H9 (cell line): Measurements from ENCODE around the gene ZNF614. TPM values are rescaled to one million over a fixed set of nuclear protein-coding genes. Genes with fewer than 3 reads are reported as not detected.

ENCODE experiments used
- DNase-seq: peaks from one replicate; pipeline ENCODE4 v3.0.0-alpha.2; 2017
- H2AFZ ChIP-seq: one replicate; pipeline ENCODE4 v1.6.1; 2013; ENCODE audit warnings: mild to moderate bottlenecking, low read length, control low read depth, moderate library complexity
- H2AK5ac ChIP-seq: 2 replicates; pipeline ENCODE4 v1.6.1; 2013; ENCODE audit warnings: low read length, control low read depth, mixed read lengths; ENCODE audit not compliant: insufficient read length
- H2BK120ac ChIP-seq: one replicate; pipeline ENCODE4 v1.6.1; 2013; ENCODE audit warnings: low read depth, mild to moderate bottlenecking, low read length, control low read depth, inconsistent platforms; ENCODE audit not compliant: poor library complexity, severe bottlenecking
- H2BK12ac ChIP-seq: 2 replicates; pipeline ENCODE4 v1.6.1; 2013; ENCODE audit warnings: low read length, control low read depth, mixed read lengths, low read depth; ENCODE audit not compliant: insufficient read length
- H2BK15ac ChIP-seq: 2 replicates; pipeline ENCODE4 v1.6.1; 2013; ENCODE audit warnings: low read depth, low read length, control low read depth
- H2BK20ac ChIP-seq: one replicate; pipeline ENCODE4 v1.6.1; 2013; ENCODE audit warnings: low read depth, mild to moderate bottlenecking, low read length, control low read depth, inconsistent platforms; ENCODE audit not compliant: poor library complexity, severe bottlenecking
- H2BK5ac ChIP-seq: 2 replicates; pipeline ENCODE4 v1.6.1; 2013; ENCODE audit warnings: low read length, control low read depth, mixed read lengths; ENCODE audit not compliant: insufficient read length
- H3K14ac ChIP-seq: 2 replicates; pipeline ENCODE4 v1.6.1; 2013; ENCODE audit warnings: low read length, control low read depth; ENCODE audit not compliant: insufficient read depth
- H3K18ac ChIP-seq: 2 replicates; pipeline ENCODE4 v1.6.1; 2013; ENCODE audit warnings: low read depth, mild to moderate bottlenecking, mixed read lengths, low read length, control low read depth; ENCODE audit not compliant: insufficient read length
- H3K23ac ChIP-seq: 2 replicates; pipeline ENCODE4 v1.6.1; 2013; ENCODE audit warnings: low read length, control low read depth, mixed read lengths, low read depth; ENCODE audit not compliant: insufficient read length
- H3K23me2 ChIP-seq: 2 replicates; pipeline ENCODE4 v1.6.1; 2013; ENCODE audit warnings: low read depth, mild to moderate bottlenecking, mixed read lengths, low read length, control low read depth; ENCODE audit not compliant: insufficient read length, poor library complexity, severe bottlenecking
- H3K27ac ChIP-seq: 2 replicates; pipeline ENCODE4 v1.5.1; 2013; ENCODE audit warnings: low read length, control low read depth, mixed read lengths, low read depth; ENCODE audit not compliant: insufficient read length
- H3K27me3 ChIP-seq: 2 replicates; pipeline ENCODE4 v1.6.1; 2013; ENCODE audit warnings: low read length, control low read depth, inconsistent platforms; ENCODE audit not compliant: insufficient read depth
- H3K4ac ChIP-seq: 2 replicates; pipeline ENCODE4 v1.6.1; 2013; ENCODE audit warnings: low read depth, mild to moderate bottlenecking, control low read depth, inconsistent platforms, low read length, moderate library complexity
- H3K4me1 ChIP-seq: 2 replicates; pipeline ENCODE4 v1.6.1; 2013; ENCODE audit warnings: low read length, control low read depth, inconsistent platforms; ENCODE audit not compliant: insufficient read depth
- H3K4me2 ChIP-seq: 2 replicates; pipeline ENCODE4 v1.6.1; 2013; ENCODE audit warnings: low read length, control low read depth, mixed read lengths; ENCODE audit not compliant: insufficient read length, insufficient read depth
- H3K56ac ChIP-seq: 2 replicates; pipeline ENCODE4 v1.6.1; 2013; ENCODE audit warnings: low read depth, mild to moderate bottlenecking, mixed read lengths, low read length, control low read depth; ENCODE audit not compliant: insufficient read length
- H3K79me1 ChIP-seq: 2 replicates; pipeline ENCODE4 v1.6.1; 2013; ENCODE audit warnings: low read depth, mild to moderate bottlenecking, moderate library complexity, low read length, control low read depth, inconsistent platforms; ENCODE audit not compliant: insufficient read depth, poor library complexity, severe bottlenecking
- H3K79me2 ChIP-seq: 2 replicates; pipeline ENCODE4 v1.6.1; 2013; ENCODE audit warnings: low read length, control low read depth, inconsistent platforms; ENCODE audit not compliant: insufficient read depth
- H3K9ac ChIP-seq: 2 replicates; pipeline ENCODE4 v1.6.1; 2013; ENCODE audit warnings: low read length, control low read depth, mixed read lengths; ENCODE audit not compliant: insufficient read length; ENCODE audit errors: extremely low read depth
- H3K9me3 ChIP-seq: one replicate; pipeline ENCODE4 v1.6.1; 2013; ENCODE audit warnings: low read depth, low read length, inconsistent platforms; ENCODE audit not compliant: control insufficient read depth
- H3T11ph ChIP-seq: one replicate; pipeline ENCODE4 v1.6.1; 2013; ENCODE audit warnings: mild to moderate bottlenecking, low read length, control low read depth, inconsistent platforms
- H4K20me1 ChIP-seq: one replicate; pipeline ENCODE4 v1.6.1; 2013; ENCODE audit not compliant: control insufficient read depth, insufficient read length, insufficient read depth
- H4K5ac ChIP-seq: 2 replicates; pipeline ENCODE4 v1.6.1; 2013; ENCODE audit warnings: low read depth, mild to moderate bottlenecking, mixed read lengths, low read length, control low read depth; ENCODE audit not compliant: insufficient read length
- H4K8ac ChIP-seq: replicated peaks from 2 replicates; pipeline ENCODE4 v1.6.1; 2013; ENCODE audit warnings: low read length, control low read depth, mixed read lengths, low read depth; ENCODE audit not compliant: insufficient read length
- H4K91ac ChIP-seq: 2 replicates; pipeline ENCODE4 v1.6.1; 2013; ENCODE audit warnings: low read depth, mild to moderate bottlenecking, moderate library complexity, mixed read lengths, low read length, control low read depth; ENCODE audit not compliant: insufficient read length
- H3K27ac Mint-ChIP-seq, 3 experiments: 2 replicates in 2 of 3; 3 replicates in 1 of 3; pipeline ENCODE4 v1.8.0; 2020 to 2021; ENCODE audit warnings: mixed read lengths in 3 of 3, mild to moderate bottlenecking in 1 of 3, moderate library complexity in 1 of 3
- H3K27me3 Mint-ChIP-seq: 2 replicates; pipeline ENCODE4 v1.8.0; 2021; ENCODE audit warnings: low read depth, mild to moderate bottlenecking, moderate library complexity, mixed read lengths
- H3K36me3 Mint-ChIP-seq, 3 experiments: 2 replicates in 2 of 3; 3 replicates in 1 of 3; pipeline ENCODE4 v1.8.0; 2020 to 2021; ENCODE audit warnings: low read depth in 3 of 3, mixed read lengths in 3 of 3; ENCODE audit not compliant: insufficient read depth in 1 of 3
- H3K4me1 Mint-ChIP-seq, 2 experiments: 2 replicates each; pipeline ENCODE4 v1.8.0; 2020; ENCODE audit warnings: mixed read lengths in 2 of 2
- H3K4me3 Mint-ChIP-seq, 2 experiments: 2 replicates in 1 of 2; 3 replicates in 1 of 2; pipeline ENCODE4 v1.8.0; 2020 to 2021; ENCODE audit warnings: mild to moderate bottlenecking in 2 of 2, mixed read lengths in 2 of 2, moderate library complexity in 1 of 2
- H3K9me3 Mint-ChIP-seq, 2 experiments: 2 replicates in 1 of 2; 3 replicates in 1 of 2; pipeline ENCODE4 v1.8.0; 2020; ENCODE audit warnings: mild to moderate bottlenecking in 2 of 2, mixed read lengths in 2 of 2, moderate library complexity in 1 of 2
- CTCF ChIP-seq: fragments of 200-600 bp; sonication (generic); conservative IDR thresholded peaks from 3 replicates; pipeline ENCODE4 v1.8.0; 2021; ENCODE audit warnings: antibody characterized with exemption, mild to moderate bottlenecking
- WGBS: extraction: QIAGEN DNeasy Blood & Tissue Kit; methylation state at CpG from one replicate; pipeline ENCODE4 v1.1.7; 2013; ENCODE audit warnings: missing lambda C conversion rate, low lambda C conversion rate, mixed read lengths; ENCODE audit not compliant: insufficient read length; ENCODE audit errors: extremely low coverage; 5-methylcytosine and 5-hydroxymethylcytosine counted together
- total RNA-seq: library from RNA; stranded (reverse); gene quantifications from 2 replicates; pipeline ENCODE4 v1.2.1, GENCODE V29; 2021

ZNF614 gene
- total RNA-seq, 1 experiment from 2014 or later, result 23.1 TPM

GRCh38 chr19:51980116-51980736, 48.0 kb downstream of the ZNF614 start:
- H2BK20ac ChIP-seq, result no peak overlapping the region
- no peak for DNase-seq
- no peaks in the 10 kb centered on the region for H4K20me1 ChIP-seq
- no peaks in the 10 kb centered on the region for H3K79me2 ChIP-seq
- no peak overlapping the region for H2BK120ac ChIP-seq
- H3K9ac ChIP-seq, result no peak overlapping the region
- no peak overlapping the region for H4K5ac ChIP-seq
- Mint-ChIP-seq H3K27ac (no peak overlapping the region), H3K4me1 (peaks cover 0 to 5% of the 10 kb centered on the region in 2 experiments; a peak in 1 of 4 replicates), H3K27me3 (no peaks in the 10 kb centered on the region; the same call in 1 of the 2 replicates), H3K9me3 (peaks cover 49 to 75% of the 10 kb centered on the region in 2 experiments), H3K36me3 (peaks cover 50 to 58% (median 56%) of the 10 kb centered on the region in 3 experiments), H3K4me3 (no peak overlapping the region)
- no peaks in the 10 kb centered on the region for H3K79me1 ChIP-seq
- no CpG with 5 or more reads among the region's 6 CpGs for WGBS
- no peak overlapping the region for H3T11ph ChIP-seq
- H3K23me2 ChIP-seq, result no peaks in the 10 kb centered on the region
- no peak overlapping the region for H3K27ac ChIP-seq
- TF ChIP-seq CTCF, result no peak
- H3K9me3 ChIP-seq, result peaks cover 11% of the 10 kb centered on the region
- no peak overlapping the region for H2BK15ac ChIP-seq
- no peaks in the 10 kb centered on the region for H3K4me1 ChIP-seq
- H3K18ac ChIP-seq, result no peak overlapping the region
- H2AK5ac ChIP-seq, result no peak overlapping the region
- H2BK5ac ChIP-seq, result no peak overlapping the region
- H4K91ac ChIP-seq, result no peak overlapping the region
- no peaks in the 10 kb centered on the region for H3K27me3 ChIP-seq
- no peak overlapping the region for H3K4me2 ChIP-seq
- H4K8ac ChIP-seq, result no peak overlapping the region
- H3K14ac ChIP-seq, result no peak overlapping the region
- no peak overlapping the region for H2AFZ ChIP-seq
- H3K23ac ChIP-seq, result no peak overlapping the region
- H3K4ac ChIP-seq, result no peak overlapping the region
- H3K56ac ChIP-seq, result no peak overlapping the region
- H2BK12ac ChIP-seq, result no peak overlapping the region
